ENCODE results near the gene METRN.

Gene METRN

GRCh38 chr16:759110-759910 is 44.4 kb downstream of the METRN start:
- DNase-seq (ENCODE audit: low read depth) = no peak

GRCh38 chr16:760065-760464 is 45.1 kb downstream of the METRN start:
- DNase-seq (ENCODE audit: low read depth) = no peak

GRCh38 chr16:760545-761343 is 45.8 kb downstream of the METRN start, which contains the start of gene MSLN:
Gene MSLN (plus strand): TSS chr16:760734. CDS start chr16:762681, 1,947 bp downstream.
- DNase-seq (ENCODE audit: low read depth) = peak; percentile 77

GRCh38 chr16:761625-762513 is 47.0 kb downstream of the METRN start:
- DNase-seq (ENCODE audit: low read depth) = no peak

GRCh38 chr16:762595-763268 is 47.8 kb downstream of the METRN start:
- no peak for DNase-seq (ENCODE audit: low read depth)

- DNase-seq (ENCODE audit: low read depth) = no peak
These were observed 48.7 kb downstream of the METRN start for GRCh38 chr16:763369-764183.

- DNase-seq (ENCODE audit: low read depth) = no peak
These were observed 49.3 kb downstream of the METRN start for GRCh38 chr16:764184-764750.

- DNase-seq (ENCODE audit: low read depth) = no peak
These were observed 50.0 kb downstream of the METRN start for GRCh38 chr16:764848-765487.

- no peak for DNase-seq (ENCODE audit: low read depth)
These were observed 50.6 kb downstream of the METRN start for GRCh38 chr16:765488-765865.

- DNase-seq (ENCODE audit: low read depth) = no peak
These were observed 51.3 kb downstream of the METRN start for GRCh38 chr16:766008-766819.

GRCh38 chr16:766820-767640 is 52.1 kb downstream of the METRN start:
- DNase-seq (ENCODE audit: low read depth) = no peak

- DNase-seq (ENCODE audit: low read depth) = no peak
These were observed 52.9 kb downstream of the METRN start for GRCh38 chr16:767743-768235.

GRCh38 chr16:768428-768827 is 53.5 kb downstream of the METRN start:
- DNase-seq (ENCODE audit: low read depth) = no peak

Data from ELR (cell line).